NCI-H510A (cell line): ENCODE measurements around the gene FER.
"Not testable (repeated sequence)": the region's sequence is repeated elsewhere in the genome, so short reads cannot be mapped to it uniquely, and the experiment has no call there.

Source experiments
- DNase-seq: peaks from one replicate; lab custom pipeline; 2025; lab: John Stamatoyannopoulos, UW

FER gene

DNA sequence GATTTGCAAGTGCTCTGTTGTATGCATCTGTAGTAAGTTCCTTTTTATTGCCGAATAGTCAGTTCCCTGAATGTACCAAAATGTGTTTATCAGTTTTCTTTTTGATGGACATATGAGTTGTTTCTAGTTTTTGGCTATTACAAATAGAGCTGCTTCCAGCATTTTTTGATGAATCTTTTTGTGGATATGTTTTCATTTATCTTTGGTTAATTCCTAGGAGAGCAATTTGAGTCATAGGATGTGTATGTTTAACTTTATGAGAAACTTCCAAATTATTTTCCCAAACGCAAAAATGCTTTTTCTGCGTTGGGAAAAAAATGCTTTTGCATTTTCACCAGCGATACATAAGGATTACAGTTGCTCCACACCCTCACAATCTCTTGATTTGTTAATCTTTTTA lies 287.7 kb downstream of the FER start:
- no peak for DNase-seq

DNA sequence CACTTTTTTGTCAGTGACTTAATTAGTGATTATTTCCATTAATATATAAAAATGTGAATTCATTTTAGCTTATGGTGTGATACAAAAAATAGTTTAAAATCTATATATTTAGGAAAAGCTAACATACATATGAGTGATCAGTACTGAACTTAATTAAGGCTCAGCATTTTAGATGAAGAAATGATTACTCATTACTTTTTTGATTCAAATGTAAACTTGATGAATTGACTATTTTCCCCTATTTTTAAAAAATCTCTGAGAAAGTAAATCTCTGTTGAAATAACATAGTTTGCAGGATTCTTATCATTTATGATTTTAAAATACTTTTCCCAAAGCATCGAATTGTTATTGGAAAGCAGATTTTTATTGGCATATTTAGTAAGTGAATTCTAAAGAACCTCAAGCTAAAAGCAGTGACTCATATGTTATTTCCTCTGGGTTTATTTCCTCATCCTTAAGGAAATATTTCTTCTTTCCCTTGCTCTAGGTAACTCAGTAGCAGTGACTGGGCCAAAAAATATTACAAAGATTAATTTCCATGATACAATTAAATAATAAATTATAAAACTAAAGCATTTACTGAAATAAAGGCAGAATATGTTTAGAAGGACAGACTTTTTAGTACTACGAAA lies 290.6 kb downstream of the FER start:
- DNase-seq = no peak

DNA sequence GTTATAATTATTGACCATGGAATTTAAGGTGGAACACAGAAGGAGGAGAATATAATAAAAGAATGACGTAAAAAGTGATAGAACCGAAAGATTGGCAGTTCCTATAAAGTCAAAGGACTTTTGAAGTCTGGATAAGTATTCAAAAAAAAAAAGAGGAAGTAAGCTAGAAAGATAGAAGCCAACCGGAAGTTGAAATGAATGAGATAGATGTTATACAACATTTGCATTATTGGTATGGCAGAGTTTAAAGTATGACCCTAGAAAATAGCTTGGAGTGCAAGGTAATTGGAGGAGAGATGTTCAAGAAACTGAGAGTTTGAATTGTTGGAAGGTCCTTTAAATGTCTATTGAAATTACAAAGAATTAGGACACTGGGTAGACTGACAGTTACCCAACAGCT lies 293.6 kb downstream of the FER start:
- DNase-seq = no peak

DNA sequence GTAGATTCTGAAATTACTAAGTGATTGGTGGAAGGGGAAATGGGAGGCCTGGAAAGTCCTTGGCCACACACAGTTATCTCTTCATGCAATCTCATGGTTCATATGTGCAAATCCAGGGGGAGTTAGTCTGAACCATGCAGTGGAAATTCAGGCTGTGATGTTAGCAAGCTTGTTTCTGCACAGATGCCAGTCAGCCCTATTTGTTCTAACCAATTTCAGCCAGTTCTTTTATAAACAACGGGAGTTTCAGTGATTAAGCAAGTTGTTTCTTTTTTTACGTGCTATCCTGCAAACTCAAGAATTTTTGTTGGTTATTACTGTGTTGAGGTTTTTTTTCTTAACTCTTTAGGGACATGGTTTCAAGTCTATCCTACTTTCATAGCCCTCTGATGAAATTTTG lies 298.0 kb downstream of the FER start:
- DNase-seq = no peak

DNA sequence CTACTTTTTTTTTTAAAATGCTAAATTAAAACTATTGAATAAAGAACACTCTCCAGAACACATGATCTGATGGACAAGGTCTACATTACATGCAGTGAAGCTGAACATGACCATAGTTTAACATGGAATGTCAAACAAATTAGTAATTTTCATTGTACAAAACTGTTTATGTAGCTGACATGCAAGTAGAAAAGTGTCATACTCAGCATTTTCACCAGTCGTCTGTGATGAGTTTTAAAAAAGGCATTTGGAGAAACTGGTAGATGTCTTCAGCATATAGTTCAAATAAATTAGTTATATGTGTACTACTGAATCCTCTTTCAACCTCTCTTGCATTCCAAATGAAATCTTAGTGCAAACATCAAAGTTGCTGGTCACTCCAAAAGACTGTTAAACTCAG lies 301.9 kb downstream of the FER start:
- no peak for DNase-seq

DNA sequence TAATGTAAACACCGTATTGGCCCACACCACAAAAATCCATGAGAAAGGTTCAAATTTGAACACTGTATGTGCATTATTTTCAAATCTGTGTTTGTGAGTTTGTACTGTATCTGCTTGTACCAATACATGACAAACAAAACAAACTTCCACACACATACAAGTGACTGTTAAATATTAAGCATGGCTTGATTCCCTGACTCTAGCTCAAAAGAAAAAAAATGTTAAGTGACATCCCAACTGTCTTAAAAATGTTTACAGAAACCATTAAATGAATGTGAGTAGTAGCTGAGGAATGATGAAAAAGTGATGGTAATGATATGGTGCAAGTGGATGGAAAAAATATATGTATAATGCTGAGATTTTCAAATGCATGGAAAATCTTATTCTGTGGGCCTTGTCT lies 302.6 kb downstream of the FER start:
- DNase-seq = not testable (repeated sequence)

DNA sequence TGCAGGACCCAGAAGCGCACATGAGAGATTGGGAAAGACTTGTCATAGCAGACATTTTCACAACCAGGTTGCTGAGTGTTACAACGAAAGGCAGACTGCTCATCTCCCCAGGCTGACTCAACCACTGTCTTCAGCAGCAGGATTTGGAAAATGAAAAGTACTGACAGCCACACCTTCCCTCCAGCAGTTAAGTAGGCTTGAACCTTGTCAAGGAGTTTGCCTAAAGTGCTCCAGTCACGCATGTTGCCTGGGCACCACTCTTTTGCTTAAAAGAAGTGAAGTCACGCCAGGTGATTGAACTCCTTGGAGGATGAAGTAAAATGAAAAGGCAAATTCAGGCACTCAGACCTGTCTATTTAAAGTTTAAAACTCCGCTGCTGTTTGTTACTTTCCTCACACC lies 304.5 kb downstream of the FER start:
- DNase-seq = not testable (repeated sequence)

DNA sequence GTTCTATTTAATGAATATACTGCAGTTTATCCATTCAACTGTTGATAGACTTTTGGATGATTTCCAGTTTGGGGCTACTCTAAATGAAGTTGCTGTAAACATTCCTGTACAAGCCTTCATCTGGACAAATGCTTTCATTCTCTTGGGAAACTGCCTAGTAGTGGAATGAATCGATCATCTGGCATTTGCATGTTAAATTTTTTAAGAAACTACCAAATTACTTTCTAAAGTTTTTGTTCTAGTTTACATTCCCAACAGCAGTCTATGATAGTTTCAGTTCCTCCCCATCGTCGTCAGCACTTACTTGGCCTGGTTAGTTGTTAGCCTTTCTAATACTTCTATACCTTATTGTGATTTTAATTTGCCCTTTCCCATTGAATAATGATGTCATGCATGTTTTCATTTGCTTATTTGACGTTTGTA lies 306.3 kb downstream of the FER start:
- no peak for DNase-seq

DNA sequence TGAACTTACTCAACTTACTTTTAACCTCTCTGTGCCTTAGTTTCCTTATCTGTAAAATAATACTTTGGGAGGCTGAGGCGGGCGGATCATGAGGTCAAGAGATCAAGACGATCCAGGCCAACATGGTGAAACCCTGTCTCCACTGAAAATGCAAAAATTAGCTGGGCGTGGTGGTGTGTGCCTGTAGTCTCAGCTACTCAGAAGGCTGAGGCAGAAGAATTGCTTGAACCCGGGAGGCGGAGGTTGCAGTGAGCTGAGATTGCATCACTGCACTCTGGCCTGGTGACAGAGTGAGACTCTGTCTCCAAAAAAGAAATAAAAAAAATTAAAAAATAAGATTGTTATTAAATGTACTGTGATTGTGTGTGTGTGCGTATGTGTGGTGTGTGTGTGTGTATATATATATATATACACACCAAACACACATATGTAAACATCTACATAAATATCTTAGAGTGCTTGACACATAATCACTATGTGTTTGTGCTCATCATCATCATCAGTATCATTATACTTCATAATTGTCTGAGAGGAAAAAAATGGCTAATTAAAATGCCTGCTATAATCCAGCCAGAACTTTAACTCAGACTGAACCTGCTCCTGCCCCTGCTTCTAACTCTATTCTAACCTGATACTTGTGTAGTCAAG lies 312.8 kb downstream of the FER start:
- no peak for DNase-seq

DNA sequence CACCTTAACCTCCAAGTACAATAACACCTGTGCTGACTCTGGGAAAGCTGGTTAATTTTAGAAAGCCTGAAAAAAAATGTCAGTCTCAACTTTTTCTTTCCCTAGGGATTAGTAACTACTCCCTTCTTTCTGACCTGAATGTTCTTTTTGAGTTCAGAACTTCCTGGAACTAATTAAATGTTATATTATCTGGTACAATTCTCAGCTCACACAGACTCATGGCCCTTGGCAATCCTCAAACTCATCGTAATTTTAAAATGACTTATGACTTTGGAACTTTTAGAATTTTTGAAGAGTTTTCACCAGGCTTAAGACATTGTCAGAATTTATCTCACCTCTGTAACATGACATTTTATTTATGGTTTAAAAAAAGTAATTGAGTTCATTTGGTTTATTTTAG lies 315.0 kb downstream of the FER start:
- DNase-seq = no peak

DNA sequence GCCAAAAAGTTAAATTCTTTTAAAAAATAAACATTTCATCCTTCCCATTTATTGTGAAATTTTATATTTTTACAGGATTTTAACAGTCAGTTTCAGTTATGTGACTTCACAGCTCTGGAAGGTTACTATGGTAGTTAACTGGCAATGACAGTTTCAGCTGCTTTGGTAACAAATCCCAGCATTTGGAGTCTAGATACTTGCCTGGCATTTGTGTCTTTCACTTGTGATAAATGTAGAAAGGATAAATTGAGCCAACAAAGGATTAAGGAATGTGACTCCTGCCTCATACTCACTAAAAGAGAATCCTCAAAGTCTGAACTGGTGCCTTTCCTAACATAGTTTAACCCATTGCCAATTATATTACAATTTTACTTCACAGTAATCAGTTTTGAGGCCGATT lies 315.5 kb downstream of the FER start:
- DNase-seq = no peak

DNA sequence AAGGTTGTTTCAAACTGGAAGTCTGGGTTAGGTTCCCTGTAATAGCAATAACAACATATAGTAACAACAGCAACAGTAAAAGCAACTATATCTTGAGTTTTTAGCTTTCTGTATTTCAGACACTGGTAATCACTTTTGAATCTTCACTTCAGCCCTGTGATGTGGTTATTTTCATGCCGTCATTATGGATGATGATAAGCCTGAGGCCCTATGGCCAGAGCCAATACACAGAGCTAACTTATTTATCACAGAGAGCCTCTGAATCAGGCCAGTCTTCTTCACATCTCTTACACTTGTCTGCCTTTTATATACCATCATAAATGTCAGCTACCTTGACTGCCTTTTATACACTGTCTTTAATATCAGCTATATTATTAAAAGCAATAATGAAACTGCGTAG lies 329.0 kb downstream of the FER start:
- DNase-seq = no peak

DNA sequence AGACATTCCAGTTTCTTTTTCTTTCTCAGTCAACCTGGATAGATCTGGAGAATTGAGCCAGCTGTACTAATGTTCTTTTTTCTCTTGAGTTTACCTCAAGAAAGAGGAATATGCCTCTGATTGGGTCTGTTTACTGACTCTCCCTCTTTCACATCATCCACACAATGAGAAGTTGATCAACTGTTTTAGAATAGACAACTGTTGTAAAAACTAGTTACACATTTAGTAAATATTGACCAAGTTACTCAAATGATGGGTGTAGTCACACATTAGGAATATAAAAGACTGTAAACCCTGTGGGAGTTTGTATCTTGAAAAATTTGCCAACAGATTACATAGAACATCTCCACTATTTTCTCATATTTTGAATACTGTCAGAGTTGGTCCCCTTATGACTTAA lies 330.8 kb downstream of the FER start:
- no peak for DNase-seq

DNA sequence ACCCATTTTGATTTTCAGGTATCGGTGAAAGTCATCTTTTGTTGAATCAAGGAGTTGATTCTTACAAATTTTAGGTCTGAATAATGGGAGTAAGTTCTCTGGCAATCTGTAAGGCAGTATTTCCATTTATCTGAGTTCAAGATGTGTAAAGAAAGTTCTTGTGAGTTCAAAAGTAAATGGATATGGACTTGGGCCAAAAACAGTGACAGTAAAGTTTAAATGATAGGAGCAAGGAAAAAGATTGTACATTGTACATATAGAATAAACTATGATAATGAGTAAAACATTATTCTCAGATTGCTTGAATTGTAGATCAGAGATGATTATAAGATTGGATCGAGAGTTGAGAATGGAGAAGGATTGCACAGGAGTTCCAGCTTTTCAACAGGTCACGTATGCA lies 332.8 kb downstream of the FER start:
- DNase-seq = no peak

DNA sequence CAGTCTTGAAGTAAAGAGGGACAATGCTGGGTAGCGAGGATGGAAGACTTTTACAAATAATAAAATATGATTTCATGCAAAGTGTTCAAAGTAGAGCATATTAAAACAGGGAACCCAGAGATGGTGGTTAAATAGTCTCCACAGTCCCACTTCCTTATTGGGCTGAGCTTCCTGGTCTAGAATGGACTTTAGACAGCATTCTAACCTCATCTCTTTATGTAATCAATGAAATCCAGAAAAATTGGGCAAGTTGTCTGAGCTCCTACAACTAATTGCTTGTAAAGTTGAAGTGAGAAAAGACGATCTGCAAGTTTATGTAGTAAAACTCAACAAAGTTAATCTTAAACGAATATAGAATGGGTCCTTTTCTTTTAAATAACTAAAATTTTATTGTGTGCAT lies 333.2 kb downstream of the FER start:
- no peak for DNase-seq

DNA sequence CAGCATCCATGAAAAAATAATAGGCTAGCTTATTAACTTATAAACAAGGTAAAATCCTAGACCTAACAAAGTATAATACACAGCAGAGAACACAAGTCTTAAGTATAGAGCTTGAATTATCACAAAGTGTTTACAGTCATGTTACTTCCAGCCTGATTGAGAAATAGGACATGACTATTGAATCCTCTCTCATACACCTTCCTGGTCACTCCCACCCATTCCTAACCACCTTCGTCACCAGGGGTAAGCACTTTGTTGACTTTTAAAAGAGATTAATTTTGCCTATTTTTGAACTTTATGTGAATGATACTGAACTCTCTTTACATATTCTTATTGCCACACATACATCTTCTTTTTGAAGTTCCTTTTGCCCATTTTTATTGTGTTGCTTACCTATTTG lies 336.2 kb downstream of the FER start:
- no peak for DNase-seq

DNA sequence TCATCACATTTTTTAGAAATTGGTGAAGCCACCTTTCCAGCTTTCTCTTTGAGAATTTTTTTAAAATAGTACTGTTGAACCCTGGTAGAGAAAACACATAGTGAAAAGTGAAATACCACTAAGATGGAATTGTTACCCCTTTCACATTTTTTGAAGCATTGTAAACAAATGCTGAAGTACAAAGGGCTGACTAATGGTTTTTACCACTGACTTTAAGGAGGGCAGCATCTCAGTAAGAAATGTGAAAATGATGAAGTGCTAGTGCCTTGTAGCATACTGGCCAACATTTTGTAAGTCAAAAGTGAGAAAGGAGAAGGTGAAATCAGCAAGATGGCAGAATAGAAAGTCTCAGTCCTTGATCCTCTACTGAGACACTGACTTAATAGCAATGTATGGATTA lies 341.5 kb downstream of the FER start:
- no peak for DNase-seq

DNA sequence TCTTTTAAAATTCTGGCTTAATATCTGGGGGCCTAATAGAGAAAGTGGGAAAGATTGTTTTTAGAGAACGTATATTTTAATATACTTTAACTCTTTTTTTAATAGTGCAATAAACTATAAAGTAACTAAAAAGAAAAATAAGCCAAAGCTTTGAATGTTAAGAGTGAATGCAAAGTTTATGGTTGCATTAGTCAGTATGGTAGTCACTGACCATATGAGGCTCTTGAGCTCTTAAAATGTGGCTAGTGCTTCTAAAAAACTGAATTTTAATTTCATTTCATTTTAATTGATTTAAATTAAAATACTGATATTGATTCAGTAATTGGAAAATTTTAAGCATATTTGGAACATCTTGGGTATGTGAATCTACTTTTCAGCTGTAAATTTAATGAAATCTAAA lies 351.4 kb downstream of the FER start:
- no peak for DNase-seq

DNA sequence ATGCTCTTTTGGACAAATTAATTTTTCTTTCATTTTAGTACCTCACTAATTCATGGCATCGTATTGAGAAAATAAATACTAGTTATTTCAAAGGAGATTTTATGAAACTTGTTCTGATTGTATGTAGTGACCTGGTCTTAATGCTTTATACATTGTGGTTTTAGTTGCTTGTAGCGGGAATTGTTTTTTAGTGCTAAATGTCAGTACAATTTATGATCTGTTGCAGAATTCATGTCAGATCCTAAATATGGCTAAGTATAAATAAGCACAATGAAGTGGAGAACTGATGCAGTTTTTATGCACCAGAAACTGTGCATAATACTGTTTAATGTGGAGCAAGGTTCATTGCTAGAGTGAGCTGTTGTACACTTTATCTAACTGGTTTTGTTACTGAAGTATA lies 353.3 kb downstream of the FER start:
- DNase-seq = no peak

DNA sequence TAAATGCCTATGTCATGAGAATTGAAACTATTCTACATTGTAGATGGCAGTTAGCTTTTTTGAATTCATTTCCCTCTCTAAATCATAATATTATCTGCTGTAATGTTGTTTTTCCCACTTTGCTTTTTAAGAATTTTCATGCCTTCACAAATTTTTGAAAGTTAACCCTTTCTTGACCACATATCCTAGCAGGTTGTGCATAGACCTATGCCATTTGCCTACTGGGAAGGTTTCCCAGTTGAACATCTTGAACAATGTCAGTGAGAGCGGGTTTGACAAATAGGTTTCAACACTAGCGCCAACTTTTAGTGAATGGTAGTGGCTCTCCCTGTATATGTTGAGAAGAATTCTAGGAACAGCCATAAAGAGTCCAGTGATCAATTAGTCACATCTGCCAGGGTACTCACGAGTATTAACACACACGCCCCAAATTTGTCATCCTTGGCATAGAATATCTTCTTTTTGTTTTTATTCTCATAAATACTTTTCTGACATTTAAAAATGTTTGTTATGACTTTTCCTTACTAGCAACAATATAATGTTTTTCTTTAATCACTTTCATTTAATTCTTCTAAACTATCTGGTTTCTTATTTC lies 354.5 kb downstream of the FER start:
- DNase-seq = no peak

DNA sequence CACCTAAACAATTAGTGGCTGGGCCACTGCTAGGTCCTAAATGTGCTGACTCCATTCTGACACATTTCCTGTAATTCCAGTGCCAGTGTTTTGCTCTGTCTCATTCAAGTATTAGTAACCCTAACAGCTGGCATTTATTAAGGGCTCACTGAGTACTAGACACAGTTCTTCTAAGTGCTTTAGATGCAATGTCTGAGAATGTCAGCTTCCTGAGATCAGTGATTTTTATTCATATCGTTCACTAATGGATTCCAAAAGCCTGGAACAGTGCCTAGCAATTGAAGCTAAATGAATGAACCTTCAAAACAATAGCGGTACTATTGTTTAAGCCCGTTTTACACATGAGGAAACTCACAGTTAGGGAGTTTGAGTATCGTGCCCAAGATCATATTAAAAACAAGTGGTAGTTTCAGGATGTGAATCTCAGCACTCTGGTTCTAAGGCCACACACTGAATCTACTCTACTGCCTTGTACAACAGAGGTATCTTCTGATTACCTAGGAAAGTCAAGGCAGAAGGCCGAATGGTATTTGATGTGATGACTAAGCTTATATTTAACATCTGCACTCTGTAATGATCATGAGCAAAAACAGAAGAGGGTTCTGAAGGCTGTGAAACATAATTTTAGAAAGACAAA lies 358.1 kb downstream of the FER start:
- DNase-seq = no peak

DNA sequence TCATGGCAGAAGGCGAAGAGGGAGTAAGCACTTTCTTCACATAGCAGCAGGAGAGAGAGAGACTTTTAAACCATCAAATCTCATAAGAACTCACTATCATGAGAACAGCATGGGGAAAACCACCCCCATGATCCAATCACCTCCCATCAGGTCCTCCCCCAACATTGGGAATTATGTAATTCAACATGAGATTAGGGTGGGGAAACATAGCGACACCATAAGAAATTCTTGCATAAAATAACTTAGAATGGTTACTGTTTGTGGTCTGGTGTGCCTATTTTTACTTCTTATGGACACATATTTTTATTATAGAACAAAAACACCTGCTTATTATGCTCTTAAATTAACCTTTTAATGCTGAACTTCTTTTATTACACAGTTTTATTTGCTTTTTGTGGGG lies 364.0 kb downstream of the FER start:
- no peak for DNase-seq

DNA sequence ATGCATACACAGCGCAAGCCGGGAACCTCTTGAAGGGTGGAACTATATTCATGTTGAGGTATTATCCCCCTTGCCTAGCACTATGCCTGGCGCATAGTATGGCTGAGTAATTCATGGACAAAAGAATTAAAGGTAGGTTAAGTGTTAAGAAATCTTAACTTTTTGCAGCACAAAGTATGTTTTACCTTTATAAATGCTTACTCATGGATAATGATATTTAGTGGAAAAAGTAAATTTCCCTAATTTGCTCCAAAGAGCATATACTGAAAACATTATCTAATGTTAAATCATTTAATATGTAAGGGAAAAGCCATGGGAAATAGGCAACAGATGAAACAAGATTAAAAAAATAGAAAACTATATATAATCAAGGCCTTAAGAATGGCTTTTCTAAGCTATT lies 365.9 kb downstream of the FER start:
- DNase-seq = no peak
